Uterus (tissue), 4 donors: ENCODE data around the gene RILPL2. TPM values are rescaled to one million over a fixed set of nuclear protein-coding genes. Genes with fewer than 3 reads are reported as not detected.
A peak's percentile ranks its signal among the peaks of the same experiment; 100 is the strongest.

ENCODE experiments used
- DNase-seq, 2 donors: peaks; one replicate each; pipeline ENCODE4 v3.0.0-alpha.2; 2019 to 2020
- H3K27ac ChIP-seq, 2 donors: fragments of 200-600 bp; sonication (generic); 1 replicate in 1 of 2; 2 replicates in 1 of 2; pipeline ENCODE4 v1.5.1; 2016 to 2018
- H3K27me3 ChIP-seq, 2 donors: fragments of 200-600 bp; sonication (generic); one replicate each; pipeline ENCODE4 v1.5.1; 2018 to 2019; ENCODE audit warnings: control low read depth in 1 of 2
- H3K36me3 ChIP-seq, 2 donors: fragments of 200-600 bp; sonication (generic); one replicate each; pipeline ENCODE4 v1.5.1; 2019; ENCODE audit warnings: control low read depth in 1 of 2
- H3K4me1 ChIP-seq, 2 donors: fragments of 200-600 bp; sonication (generic); one replicate each; pipeline ENCODE4 v1.5.1; 2018 to 2019; ENCODE audit warnings: control low read depth in 1 of 2
- H3K4me3 ChIP-seq, 2 donors: fragments of 200-600 bp; sonication (generic); 1 replicate in 1 of 2; 2 replicates in 1 of 2; pipeline ENCODE4 v1.5.1; 2018 to 2019; ENCODE audit warnings: mild to moderate bottlenecking in 1 of 2
- H3K9me3 ChIP-seq, 2 donors: fragments of 200-600 bp; sonication (generic); one replicate each; pipeline ENCODE4 v1.5.1; 2019; ENCODE audit warnings: control low read depth in 1 of 2
- CTCF ChIP-seq, 4 experiments: fragments of 200-600 bp in 2 of 4; fragments of 450-650 bp in 2 of 4; sonication (generic) in 2 of 4; IDR thresholded peaks; one replicate each; pipeline ENCODE4 v1.5.1; 2016 to 2019; ENCODE audit warnings: antibody characterized with exemption in 4 of 4, mild to moderate bottlenecking in 2 of 4, moderate library complexity in 1 of 4
- POLR2A ChIP-seq, 2 donors: fragments of 450-650 bp; IDR thresholded peaks; one replicate each; pipeline ENCODE4 v1.6.1; 2016; ENCODE audit warnings: antibody characterized with exemption in 2 of 2, mild to moderate bottlenecking in 1 of 2, moderate library complexity in 1 of 2
- intact Hi-C: fragments of 100-400 bp; cut with DNase I; formaldehyde crosslinking; loops from one replicate; pipeline ENCODE4 v1.15.1; 2023; ENCODE audit warnings: low total_unique reads
- total RNA-seq, 4 donors: library from RNA; depleted of rRNA in 3 of 4; stranded (reverse); fragments of >200 nt in 3 of 4; gene quantifications; one replicate each; pipeline versions ENCODE4 v1.1.0 to v1.2.4, GENCODE V29; 2014 to 2023
- donor health status: DM: yes; HTN: yes; CAD: no.

RILPL2 gene
- total RNA-seq, 4 donors from 2014 or later = 4.0 to 10.1 (median 5.8) TPM

DNA sequence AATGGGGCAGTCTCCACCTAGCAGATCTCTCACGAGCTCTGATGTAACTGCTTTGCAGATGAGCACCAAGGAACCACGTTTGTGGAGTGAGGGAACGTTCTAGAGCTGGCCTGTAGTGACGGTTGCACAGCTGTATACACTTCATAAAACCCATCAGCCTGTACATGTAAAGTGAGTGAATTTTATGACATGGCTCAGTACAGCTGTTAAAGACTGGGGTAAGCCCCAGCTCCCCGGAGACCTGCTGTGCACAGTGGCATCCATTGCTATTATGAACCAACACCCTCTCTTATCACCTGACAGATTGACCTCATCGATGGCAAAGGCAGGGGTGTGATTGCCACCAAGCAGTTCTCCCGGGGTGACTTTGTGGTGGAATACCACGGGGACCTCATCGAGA is 31.9 kb downstream of the RILPL2 start:
- peaks cover 0 to 7% of the 10 kb centered on the region in 2 donors for H3K4me1 ChIP-seq
- H3K36me3 ChIP-seq = no peaks in the 10 kb centered on the region
- TF ChIP-seq POLR2A (IDR thresholded peaks at IDR 0.05) = no peak
- no peak for TF ChIP-seq CTCF (IDR thresholded peaks at IDR 0.05)
- H3K4me3 ChIP-seq = no peak overlapping the region
- intact Hi-C loops = no loop called here
- H3K9me3 ChIP-seq = no peaks in the 10 kb centered on the region
- DNase-seq = no peak
- no peak overlapping the region for H3K27ac ChIP-seq
- H3K27me3 ChIP-seq = no peaks in the 10 kb centered on the region

DNA sequence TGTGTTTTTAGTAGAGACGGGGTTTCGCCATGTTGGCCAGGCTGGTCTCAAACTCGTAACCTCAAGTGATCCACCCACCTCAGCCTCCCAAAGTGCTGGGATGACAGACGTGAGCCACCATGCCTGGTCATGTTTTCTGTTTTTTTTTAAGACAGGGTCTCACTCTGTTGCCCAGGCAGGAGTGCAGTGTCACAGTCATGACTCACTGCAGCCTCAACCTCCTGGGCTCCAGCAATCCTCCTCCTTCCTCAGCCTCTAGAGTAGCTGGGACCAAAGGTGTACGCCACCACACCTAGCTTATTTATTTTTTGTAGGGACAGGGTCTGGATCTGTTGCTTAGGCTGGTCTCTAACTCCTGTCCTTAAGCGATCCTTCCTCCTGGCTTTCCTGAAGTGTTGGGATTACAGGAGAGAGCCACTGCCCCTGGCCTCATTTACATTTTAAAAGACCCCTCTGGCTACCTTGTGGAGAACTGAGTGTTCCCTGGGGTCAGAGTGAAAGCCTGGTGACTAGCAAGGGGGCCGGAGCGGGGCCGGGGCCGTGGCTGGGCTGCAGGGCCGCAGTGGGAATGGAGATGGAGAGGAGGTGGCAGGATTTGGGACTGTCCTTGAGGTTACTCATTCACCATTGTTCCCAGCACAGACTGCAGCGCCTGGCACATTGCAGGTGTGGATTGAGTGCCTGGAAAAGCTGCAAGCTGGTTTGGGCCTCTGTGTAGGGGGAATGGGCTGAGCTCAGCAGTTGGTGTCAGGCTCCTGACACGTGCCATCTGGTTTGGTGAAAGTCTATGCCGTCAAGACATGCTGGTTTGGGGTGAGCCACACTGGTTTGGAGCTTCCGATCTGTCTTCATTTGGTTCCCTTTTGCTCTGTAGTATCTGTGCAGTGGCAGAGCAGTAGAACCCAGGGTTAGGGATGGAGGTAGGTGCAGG is 34.5 kb downstream of the RILPL2 start:
- intact Hi-C loops = no loop called here

DNA sequence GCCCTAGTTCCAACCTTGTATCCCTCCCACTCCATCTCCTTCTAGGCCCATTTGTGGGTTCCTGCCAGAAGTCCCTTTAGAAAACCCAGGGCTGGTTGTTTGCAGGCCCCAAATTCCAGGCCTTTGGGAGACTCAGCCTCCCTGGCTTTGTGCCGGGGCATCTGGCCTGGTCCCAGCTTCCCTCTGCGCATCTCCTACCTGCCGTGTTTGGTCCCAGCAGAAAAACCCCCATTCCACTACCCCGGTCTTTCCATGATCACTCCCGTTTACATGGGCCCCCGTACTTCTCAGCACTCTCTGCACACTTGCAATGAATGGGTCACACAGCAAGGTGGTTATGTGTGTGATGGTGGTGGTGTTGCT is 37.2 kb downstream of the RILPL2 start:
- H3K36me3 ChIP-seq = no peaks in the 10 kb centered on the region
- TF ChIP-seq POLR2A (IDR thresholded peaks at IDR 0.05) = no peak
- no peak for TF ChIP-seq CTCF (IDR thresholded peaks at IDR 0.05)
- peak; percentile 25 to 41 for DNase-seq
- H3K4me1 ChIP-seq = peaks cover 0 to 31% of the 10 kb centered on the region in 2 donors
- peak overlapping the region; percentile 76 to 83 for H3K27ac ChIP-seq
- H3K4me3 ChIP-seq = no peak overlapping the region
- intact Hi-C loops = no loop called here
- no peaks in the 10 kb centered on the region for H3K27me3 ChIP-seq
- H3K9me3 ChIP-seq = no peaks in the 10 kb centered on the region

More for the DNA sequence above, 34.5 kb downstream of the RILPL2 start:
- Histone ChIP-seq H3K36me3 (no peaks in the 10 kb centered on the region), H3K9me3 (no peaks in the 10 kb centered on the region), H3K4me1 (peaks cover 0 to 27% of the 10 kb centered on the region in 2 donors), H3K27ac (peak overlapping the region in 1 of 2 donors; percentile 21), H3K4me3 (no peak overlapping the region), H3K27me3 (no peaks in the 10 kb centered on the region)
- DNase-seq = no peak
- TF ChIP-seq POLR2A (IDR thresholded peaks at IDR 0.05) = no peak
- TF ChIP-seq CTCF (IDR thresholded peaks at IDR 0.05) = no peak

DNA sequence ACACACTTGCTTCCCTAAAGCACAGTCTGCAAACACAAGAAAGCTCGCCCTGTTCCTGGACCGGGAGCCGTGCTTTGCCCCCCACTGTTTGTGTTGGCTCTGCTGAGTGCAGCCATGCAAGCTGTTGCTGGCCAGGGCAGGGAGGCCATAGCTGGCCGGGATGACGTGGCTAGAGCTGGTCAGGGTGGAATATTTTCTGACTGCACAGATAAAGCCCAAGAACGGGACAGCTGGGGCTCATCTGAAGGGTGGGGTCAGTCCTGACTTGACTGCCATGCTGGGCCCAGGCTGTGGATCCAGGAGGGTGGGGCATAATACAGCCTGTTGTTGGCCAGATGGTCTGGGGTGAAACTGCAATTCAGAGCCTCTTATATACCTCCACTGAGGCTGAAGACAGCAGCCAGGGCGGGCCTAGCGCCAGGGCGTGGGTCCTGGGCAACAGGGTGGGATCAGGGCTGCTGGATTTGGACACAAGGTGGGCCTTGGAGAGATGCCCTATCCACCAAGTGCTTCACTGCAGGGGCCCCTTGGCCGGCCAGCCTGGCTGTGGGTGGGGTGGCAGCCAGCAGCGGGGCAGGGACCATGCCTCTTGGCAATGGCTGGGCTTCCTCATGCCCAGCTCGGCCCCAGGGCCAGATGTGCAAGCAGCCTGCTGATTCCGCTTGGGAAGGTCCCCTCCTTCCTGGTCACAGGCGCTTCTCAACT is 37.8 kb downstream of the RILPL2 start:
- Histone ChIP-seq H3K4me3 (no peak overlapping the region), H3K9me3 (no peaks in the 10 kb centered on the region), H3K27ac (peak overlapping the region; percentile 76 to 83), H3K4me1 (peaks cover 0 to 31% of the 10 kb centered on the region in 2 donors), H3K27me3 (no peaks in the 10 kb centered on the region), H3K36me3 (no peaks in the 10 kb centered on the region)
- intact Hi-C loops = no loop called here
- TF ChIP-seq POLR2A (IDR thresholded peaks at IDR 0.05) (no peak), CTCF (IDR thresholded peaks at IDR 0.05) (no peak)
- peak; percentile 31 to 52 for DNase-seq

DNA sequence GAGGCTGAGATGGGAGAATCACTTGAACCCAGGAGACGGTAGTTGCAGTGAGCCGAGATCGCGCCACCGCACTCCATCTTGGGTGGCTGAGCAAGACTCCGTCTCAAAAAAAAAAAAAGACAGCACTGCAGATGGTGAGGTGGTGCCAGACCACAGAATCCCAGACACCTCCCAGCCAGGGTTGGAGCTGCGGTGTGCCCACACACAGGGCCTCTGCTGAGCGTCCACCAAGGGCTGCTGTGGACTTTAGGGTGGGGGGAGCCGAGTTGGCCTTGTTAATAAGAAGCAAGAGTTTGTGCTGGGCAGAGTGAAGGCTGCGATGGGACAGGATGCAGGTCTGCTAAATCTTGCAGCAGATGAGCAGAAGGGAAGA is 38.3 kb downstream of the RILPL2 start:
- TF ChIP-seq CTCF (IDR thresholded peaks at IDR 0.05) = no peak
- no peak for TF ChIP-seq POLR2A (IDR thresholded peaks at IDR 0.05)
- no peak for DNase-seq
- Histone ChIP-seq H3K4me1 (peaks cover 0 to 31% of the 10 kb centered on the region in 2 donors), H3K9me3 (no peaks in the 10 kb centered on the region), H3K4me3 (no peak overlapping the region), H3K36me3 (no peaks in the 10 kb centered on the region), H3K27ac (peak overlapping the region; percentile 76 to 83), H3K27me3 (no peaks in the 10 kb centered on the region)
- intact Hi-C loops = no loop called here
